NCI-H748 (cell line): Measurements from ENCODE around the gene VRK2.
"Not testable (repeated sequence)": the region's sequence is repeated elsewhere in the genome, so short reads cannot be mapped to it uniquely, and the experiment has no call there.

Source experiments
- DNase-seq: peaks from one replicate; lab custom pipeline; 2025; ENCODE audit not compliant: unreplicated experiment; lab: John Stamatoyannopoulos, UW

The VRK2 gene

DNA sequence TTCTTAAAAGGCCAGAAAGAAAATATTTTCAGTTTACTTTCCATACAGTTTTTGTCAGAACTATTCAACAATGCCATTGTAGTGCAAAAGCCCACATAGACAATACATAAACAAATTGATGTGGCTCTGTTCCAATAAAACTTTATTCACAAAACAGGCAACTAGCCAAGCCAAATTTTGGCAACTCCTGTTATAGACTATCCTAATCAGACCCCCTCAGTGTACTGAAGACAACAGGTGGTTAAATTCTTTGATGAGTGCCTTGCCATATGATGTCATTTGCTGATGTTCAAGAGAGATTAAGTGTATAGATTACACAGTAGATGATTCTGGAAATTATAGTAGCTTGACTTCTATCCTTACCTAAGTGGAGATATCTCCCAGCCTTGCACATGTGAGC, 111.1 kb downstream of the VRK2 start:
- no peak for DNase-seq

GRCh38 chr2:58158481-58158880, 111.9 kb downstream of the VRK2 start:
- no peak for DNase-seq

DNA sequence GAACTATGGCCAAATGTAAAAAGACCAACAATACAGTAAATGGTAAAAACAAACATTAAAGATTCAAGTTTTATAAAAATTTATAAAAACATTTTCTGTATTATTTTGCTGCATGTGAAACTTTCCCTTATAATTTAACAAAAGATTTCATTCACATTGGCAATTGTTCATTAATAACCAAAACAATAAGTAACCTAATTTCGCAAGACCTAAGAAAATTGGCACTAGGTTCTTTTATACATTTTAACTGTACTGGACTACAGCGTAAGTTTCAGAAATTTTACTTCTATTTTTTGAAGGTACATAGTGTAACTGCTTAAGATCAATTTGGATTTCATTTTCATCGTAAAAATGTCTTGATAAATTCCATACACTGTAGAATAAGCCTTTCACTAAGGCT, 117.3 kb downstream of the VRK2 start:
- no peak for DNase-seq

GRCh38 chr2:58168130-58168529, 121.5 kb downstream of the VRK2 start:
- not testable (repeated sequence) for DNase-seq

- not testable (repeated sequence) for DNase-seq
These were observed 123.2 kb downstream of the VRK2 start for GRCh38 chr2:58169845-58170244.

- not testable (repeated sequence) for DNase-seq
These were observed 123.8 kb downstream of the VRK2 start for GRCh38 chr2:58170334-58170933.

DNA sequence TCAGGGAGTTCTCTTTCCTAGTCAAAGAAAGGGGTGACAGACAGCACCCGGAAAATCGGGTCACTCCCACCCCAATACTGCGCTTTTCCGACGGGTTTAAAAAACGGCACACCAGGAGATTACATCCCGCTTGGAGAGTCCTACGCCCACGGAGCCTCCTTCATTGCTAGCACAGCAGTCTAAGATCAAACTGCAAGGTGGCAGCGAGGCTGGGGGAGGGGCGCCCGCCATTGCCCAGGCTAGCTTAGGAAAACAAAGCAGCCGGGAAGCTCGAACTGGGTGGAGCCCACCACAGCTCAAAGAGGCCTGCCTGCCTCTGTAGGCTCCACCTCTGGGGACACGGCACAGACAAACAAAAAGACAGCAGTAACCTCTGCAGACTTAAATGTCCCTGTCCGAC, 125.2 kb downstream of the VRK2 start:
- DNase-seq = not testable (repeated sequence)

GRCh38 chr2:58177187-58177586, 130.6 kb downstream of the VRK2 start:
- DNase-seq = not testable (repeated sequence)

DNA sequence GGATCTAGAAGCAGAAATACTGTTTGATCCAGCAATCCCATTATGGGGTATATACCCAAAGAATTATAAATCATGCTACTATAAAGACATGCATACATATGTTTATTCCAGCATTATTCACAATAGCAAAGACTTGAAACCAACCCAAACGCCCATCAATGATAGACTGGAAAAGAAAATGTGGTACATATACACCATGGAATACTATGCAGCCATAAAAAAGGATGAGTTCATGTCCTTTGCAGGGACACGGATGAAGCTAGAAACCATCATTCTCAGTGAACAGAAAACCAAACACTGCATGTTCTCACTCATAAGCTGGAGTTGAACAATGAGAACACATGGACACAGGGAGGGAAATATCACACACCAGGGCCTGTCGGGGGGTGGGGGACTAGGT, 133.6 kb downstream of the VRK2 start:
- not testable (repeated sequence) for DNase-seq

- DNase-seq = no peak
These were observed 134.0 kb downstream of the VRK2 start for GRCh38 chr2:58180635-58181034.

DNA sequence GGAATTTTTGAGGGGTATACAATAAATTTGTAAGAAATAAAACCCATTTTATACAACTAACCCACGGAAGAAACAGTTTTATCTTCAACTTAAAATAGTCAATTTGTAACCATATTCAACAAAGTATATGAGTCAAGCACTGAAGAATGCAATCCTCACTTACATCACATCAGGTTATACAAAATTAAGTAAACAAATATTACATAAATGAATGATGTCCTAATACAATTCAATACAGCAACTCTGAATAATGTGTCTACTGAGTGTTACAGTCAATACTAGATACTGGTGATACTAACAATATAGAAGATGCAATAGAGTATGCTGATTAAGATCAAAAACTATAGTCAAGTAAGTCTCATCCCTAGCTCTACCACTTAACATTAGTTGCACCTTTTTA, 135.9 kb downstream of the VRK2 start:
- DNase-seq = no peak

DNA sequence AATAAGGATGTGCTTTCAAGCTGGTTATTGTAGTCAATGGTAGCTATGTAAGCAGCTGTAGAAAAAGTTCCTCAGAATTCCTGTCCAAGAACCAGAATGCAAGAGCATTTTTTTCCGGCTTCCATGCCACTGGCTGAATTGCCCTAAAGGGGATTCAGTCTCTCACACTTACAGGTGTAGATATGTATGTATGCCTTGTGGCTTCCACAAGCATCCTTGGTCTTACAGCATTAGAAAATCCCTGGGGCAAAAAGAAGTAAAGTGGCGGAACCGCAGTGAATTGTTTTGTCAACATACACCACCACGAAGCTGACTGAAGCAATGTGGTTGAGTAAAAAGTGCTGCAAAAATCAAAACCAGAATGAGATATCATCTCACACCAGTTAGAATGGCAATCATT, 139.9 kb downstream of the VRK2 start:
- DNase-seq = no peak

- DNase-seq = not testable (repeated sequence)
These were observed 140.4 kb downstream of the VRK2 start for GRCh38 chr2:58187022-58187421.

- DNase-seq = peak; percentile 9
These were observed 147.9 kb downstream of the VRK2 start for GRCh38 chr2:58194458-58194857.

DNA sequence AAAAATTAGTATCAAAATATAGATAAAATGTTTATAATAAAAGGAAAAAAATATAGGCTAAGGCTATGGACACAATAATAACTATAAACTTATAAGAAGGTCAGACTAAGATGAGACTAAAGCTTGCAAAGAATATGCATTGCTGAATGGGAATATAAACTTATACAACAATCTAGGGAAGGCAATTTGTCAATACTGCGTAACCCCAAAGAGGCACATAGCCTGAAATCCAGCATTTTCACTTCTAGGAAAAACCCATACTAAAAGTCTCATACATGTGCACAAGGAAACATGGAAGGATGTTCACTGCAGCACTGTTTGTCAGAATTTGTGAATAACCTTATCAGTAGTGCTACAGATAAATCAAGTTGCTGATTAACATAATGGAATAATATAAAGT, 149.1 kb downstream of the VRK2 start:
- DNase-seq = no peak

DNA sequence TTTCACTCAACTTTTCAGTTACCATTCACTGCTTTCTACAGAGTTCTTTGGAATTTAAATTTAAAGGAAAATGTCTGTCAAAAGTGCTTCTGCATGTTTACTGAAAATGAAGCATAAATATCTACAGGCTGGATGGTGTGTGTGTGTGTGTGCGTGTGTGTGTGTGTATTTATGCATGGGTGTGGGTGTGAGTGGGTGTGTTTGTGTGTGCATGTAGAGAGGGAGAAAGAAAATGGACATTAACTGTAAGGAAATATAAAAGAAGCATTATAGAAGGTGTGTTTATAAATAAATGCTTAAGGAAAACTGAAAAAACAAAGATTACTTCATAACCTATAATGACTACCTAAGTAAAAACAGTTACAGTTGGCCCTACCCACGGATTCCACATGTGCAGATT, 151.3 kb downstream of the VRK2 start:
- DNase-seq = no peak

- no peak for DNase-seq
These were observed 155.8 kb downstream of the VRK2 start for GRCh38 chr2:58202404-58202803.

- DNase-seq = no peak
These were observed 156.4 kb downstream of the VRK2 start for GRCh38 chr2:58203018-58203417.

DNA sequence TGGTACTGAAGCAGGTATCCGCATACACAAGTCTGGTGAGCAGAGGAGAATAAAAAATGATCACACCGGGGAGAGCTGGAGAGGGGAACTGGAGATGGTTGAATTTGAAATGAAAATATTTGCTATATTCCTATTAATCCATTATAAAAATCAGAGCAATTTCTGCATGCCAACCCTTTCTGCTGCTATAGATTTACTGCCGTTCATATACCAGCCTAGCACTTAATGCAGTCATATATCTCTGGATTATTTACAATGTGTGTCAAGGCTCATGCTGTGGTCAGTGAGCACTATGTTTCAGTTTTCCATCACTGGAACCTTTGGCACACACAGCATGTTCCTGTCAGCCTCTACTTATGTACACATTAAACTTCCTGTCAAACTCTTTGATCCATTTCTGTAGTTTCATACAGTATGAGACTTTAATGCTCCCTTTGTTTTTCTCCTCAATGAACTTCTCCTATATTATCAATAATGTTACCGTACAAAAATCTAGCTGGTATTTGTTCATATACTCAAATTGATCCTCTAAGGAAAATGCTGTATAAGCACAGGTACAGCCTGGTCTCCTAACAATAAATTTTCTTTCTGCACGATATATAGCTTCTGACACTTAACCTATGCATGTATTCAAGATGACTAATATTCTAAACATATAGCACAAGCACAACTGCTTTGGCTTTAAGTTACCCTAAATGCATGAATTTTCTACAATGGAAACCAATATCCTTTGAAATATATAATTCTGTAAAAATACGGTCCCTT, 157.8 kb downstream of the VRK2 start:
- no peak for DNase-seq

DNA sequence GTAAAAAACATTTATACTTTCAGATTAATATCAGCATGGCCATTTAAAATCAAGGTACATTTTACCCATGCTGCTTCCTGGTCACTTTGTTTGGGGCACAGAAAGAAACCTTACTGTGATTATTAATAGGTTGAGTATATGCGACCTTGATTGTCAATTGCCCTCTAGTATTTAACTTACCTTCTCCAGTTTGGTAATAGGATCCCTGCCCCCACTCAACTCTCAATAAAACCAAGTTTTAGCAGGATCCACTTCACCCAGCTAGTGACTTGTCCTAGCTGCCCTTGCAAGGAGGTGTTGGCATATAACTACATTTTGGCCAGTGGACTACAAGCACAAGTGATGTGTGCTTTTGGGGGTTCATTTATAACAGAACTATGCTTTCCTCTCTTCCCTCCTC, 160.2 kb downstream of the VRK2 start:
- no peak for DNase-seq

DNA sequence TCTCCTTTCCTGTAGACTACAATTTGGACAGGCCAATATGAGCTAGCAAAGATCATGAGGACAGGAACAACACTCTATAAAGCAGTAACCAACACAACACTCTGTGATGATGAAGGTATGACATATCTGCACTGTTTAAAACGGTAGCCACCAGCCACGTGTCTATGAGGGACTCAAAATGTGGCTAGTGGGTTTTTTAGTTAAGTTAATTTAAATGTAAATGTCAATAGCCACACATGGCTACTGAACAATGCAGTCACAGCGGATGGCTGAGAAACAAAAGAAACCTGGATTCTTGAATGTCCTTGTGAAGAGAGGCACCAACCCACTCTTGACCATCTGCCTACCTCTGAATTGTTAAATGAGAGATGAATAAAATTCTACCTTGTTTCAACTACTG, 160.6 kb downstream of the VRK2 start:
- DNase-seq = no peak
